ENCODE results near the gene OVOL3. TPM values are rescaled to one million over a fixed set of nuclear protein-coding genes. Genes with fewer than 3 reads are reported as not detected.

OVOL3 gene
- total and polyA plus RNA-seq, 2 experiments from 2014 or later = not detected

- Histone ChIP-seq H3K79me2 (ENCODE audit: insufficient read depth) (peaks cover 20% of the 10 kb centered on the region), H3K36me3 (ENCODE audit: low read depth) (no peaks in the 10 kb centered on the region), H3K9ac (peak overlapping the region; percentile 66), H3K4me1 (ENCODE audit: insufficient read depth) (peaks cover 25% of the 10 kb centered on the region), H3K9me3 (ENCODE audit: low read depth) (no peaks in the 10 kb centered on the region), H3F3A (ENCODE audit: insufficient read depth) (no peaks in the 10 kb centered on the region), H4K20me1 (ENCODE audit: insufficient read depth) (peaks cover 7% of the 10 kb centered on the region; the same call in 1 of the 2 replicates), H3K4me3 (0 out of 2 replicates have a peak overlapping the region, but pooled peaks have one; percentile 9), H3K27me3 (replicated peaks; ENCODE audit: insufficient read depth) (no peaks in the 10 kb centered on the region), H3K9me2 (ENCODE audit: insufficient read depth) (no peaks in the 10 kb centered on the region), H3K4me2 (ENCODE audit: unreplicated experiment) (peak overlapping the region; percentile 47), H3K27ac (peak overlapping the region; percentile 66), H2AFZ (peak overlapping the region; percentile 66)
- WGBS, 2 experiments (ENCODE audit: low coverage in 1 of 2, low lambda C conversion rate in 2 of 2, missing lambda C conversion rate in 2 of 2) = 53 to 55% methylated on average over 11 to 12 of the region's 12 CpGs
- in situ Hi-C loops (cut with MboI) = no loop called here
- TF ChIP-seq EZH2 (IDR thresholded peaks at IDR 0.05; ENCODE audit: insufficient read depth, poor library complexity, severe bottlenecking) (no peak), EZH2phosphoT487 (IDR thresholded peaks at IDR 0.05; ENCODE audit: insufficient read depth, low read depth) (no peak)
- DNase-seq = peak; percentile 89
Measured at GRCh38 chr19:36136964-36137686, 26.2 kb downstream of the OVOL3 start.

DNA sequence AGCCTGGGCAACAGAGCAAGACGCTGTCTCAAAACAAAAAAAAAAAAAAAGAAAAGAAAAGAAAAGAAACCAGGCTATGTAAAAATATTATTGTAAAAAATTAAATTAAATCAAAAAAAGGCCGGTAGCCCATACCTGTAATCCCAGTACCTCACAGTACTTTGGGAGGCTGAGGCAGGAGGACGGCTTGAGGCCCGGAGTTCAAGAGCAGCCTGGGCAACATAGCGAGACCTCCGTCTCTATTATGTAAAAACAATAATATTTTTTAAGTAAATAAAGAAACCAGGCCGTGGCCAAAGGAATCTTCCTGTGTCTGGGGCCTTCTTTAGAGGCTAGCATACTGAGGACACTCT is 28.2 kb downstream of the OVOL3 start:
- Histone ChIP-seq H3K4me2 (ENCODE audit: unreplicated experiment) (peak overlapping the region; percentile 90), H3K4me1 (ENCODE audit: insufficient read depth) (peaks cover 22% of the 10 kb centered on the region), H3F3A (ENCODE audit: insufficient read depth) (no peaks in the 10 kb centered on the region), H3K79me2 (ENCODE audit: insufficient read depth) (peaks cover 33% of the 10 kb centered on the region), H3K27ac (peak overlapping the region; percentile 93), H4K20me1 (ENCODE audit: insufficient read depth) (peaks cover 7% of the 10 kb centered on the region; the same call in 1 of the 2 replicates), H3K9me2 (ENCODE audit: insufficient read depth) (no peaks in the 10 kb centered on the region), H3K36me3 (ENCODE audit: low read depth) (peaks cover 13% of the 10 kb centered on the region), H3K4me3 (peak overlapping the region; percentile 97), H3K9ac (peak overlapping the region; percentile 97), H2AFZ (peak overlapping the region; percentile 95), H3K9me3 (ENCODE audit: low read depth) (no peaks in the 10 kb centered on the region), H3K27me3 (replicated peaks; ENCODE audit: insufficient read depth) (no peaks in the 10 kb centered on the region)
- DNase-seq = no peak
- no peak for TF ChIP-seq EZH2phosphoT487 (IDR thresholded peaks at IDR 0.05; ENCODE audit: insufficient read depth, low read depth)
- no peak for TF ChIP-seq EZH2 (IDR thresholded peaks at IDR 0.05; ENCODE audit: insufficient read depth, poor library complexity, severe bottlenecking)
- WGBS, 2 experiments (ENCODE audit: low coverage in 1 of 2, low lambda C conversion rate in 2 of 2, missing lambda C conversion rate in 2 of 2) = 53 to 62% methylated on average over 7 of the region's 7 CpGs
- in situ Hi-C loops (cut with MboI) = no loop called here

DNA sequence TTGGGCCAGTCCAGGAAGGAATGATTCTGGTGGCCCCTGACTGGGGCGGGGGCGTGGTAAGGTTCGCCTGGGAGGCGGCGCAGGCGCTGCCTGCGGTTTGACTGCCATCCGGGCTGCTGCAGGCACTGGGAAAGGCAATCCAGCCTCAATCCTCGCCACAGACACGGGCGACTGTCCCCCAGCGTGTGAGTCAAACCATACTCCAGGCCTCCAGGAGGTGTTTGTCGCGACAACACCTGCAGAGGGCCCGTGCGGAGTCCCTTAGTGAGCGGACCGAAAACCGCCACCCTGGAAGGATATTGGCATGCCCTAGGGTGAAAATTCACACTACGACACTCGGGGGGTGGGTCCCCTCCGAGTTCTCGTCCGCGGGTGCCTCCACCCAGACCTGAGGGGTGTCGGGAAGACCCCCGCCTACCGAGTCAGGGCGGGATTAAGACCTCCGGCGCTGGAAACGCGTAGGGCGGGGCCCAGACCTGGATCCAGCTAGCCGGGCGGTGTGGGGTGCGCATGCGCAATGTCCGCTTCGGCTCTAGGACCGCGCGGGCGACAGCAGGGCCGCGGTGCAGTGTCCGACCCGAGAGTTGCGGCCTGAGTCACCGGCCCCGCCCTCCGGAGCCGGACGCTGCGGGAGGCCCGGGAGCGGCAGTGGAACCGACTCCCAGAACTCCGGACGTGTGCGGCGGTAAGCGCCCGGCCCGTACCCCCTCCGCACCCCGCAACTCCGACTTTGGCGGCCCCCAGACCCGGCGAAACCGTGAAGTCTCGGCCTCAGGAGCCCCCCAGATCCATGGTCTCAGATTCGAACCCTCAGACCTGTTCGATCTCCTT is 28.7 kb downstream of the OVOL3 start, which contains the start of gene CAPNS1:
Gene CAPNS1, plus strand, starts transcription at position 594 of the 831 bp plus-strand sequence. CDS start 946 bp downstream, outside the sequence.
- WGBS, 2 experiments (ENCODE audit: low coverage in 1 of 2, low lambda C conversion rate in 2 of 2, missing lambda C conversion rate in 2 of 2) = 1% methylated on average over 42 to 74 of the region's 75 CpGs
- peak within 1 kb of the TSS; percentile 95 for H2AFZ ChIP-seq

GRCh38 chr19:36140304-36141038 is 29.5 kb downstream of the OVOL3 start:
- Histone ChIP-seq H3K9me3 (ENCODE audit: low read depth) (no peaks in the 10 kb centered on the region), H3K9me2 (ENCODE audit: insufficient read depth) (no peaks in the 10 kb centered on the region), H3K79me2 (ENCODE audit: insufficient read depth) (peaks cover 47% of the 10 kb centered on the region), H2AFZ (peak overlapping the region; percentile 57), H4K20me1 (ENCODE audit: insufficient read depth) (peaks cover 7% of the 10 kb centered on the region; the same call in 1 of the 2 replicates), H3K4me2 (ENCODE audit: unreplicated experiment) (peak overlapping the region; percentile 86), H3F3A (ENCODE audit: insufficient read depth) (0 out of 2 replicates have a peak, but pooled peaks cover 3% of the 10 kb centered on the region), H3K27me3 (replicated peaks; ENCODE audit: insufficient read depth) (no peaks in the 10 kb centered on the region), H3K36me3 (ENCODE audit: low read depth) (peaks cover 22% of the 10 kb centered on the region), H3K4me3 (peak overlapping the region; percentile 97), H3K27ac (peak overlapping the region; percentile 93), H3K4me1 (ENCODE audit: insufficient read depth) (peaks cover 22% of the 10 kb centered on the region), H3K9ac (peak overlapping the region; percentile 97)
- 2% methylated on average over 17 to 31 of the region's 31 CpGs for WGBS, 2 experiments (ENCODE audit: low coverage in 1 of 2, low lambda C conversion rate in 2 of 2, missing lambda C conversion rate in 2 of 2)
- no peak for TF ChIP-seq EZH2 (IDR thresholded peaks at IDR 0.05; ENCODE audit: insufficient read depth, poor library complexity, severe bottlenecking)
- no peak for TF ChIP-seq EZH2phosphoT487 (IDR thresholded peaks at IDR 0.05; ENCODE audit: insufficient read depth, low read depth)
- in situ Hi-C loops (cut with MboI) = no loop called here
- DNase-seq = peak; percentile 70

More for the DNA sequence above, 28.7 kb downstream of the OVOL3 start, which contains the start of gene CAPNS1:
- no peaks in the 10 kb centered on the region for H3K9me3 ChIP-seq (ENCODE audit: low read depth)
- peaks cover 22% of the 10 kb centered on the region for H3K4me1 ChIP-seq (ENCODE audit: insufficient read depth)
- H3K4me2 ChIP-seq (ENCODE audit: unreplicated experiment) = peak within 1 kb of the TSS; percentile 90
- peak within 1 kb of the TSS; percentile 97 for H3K9ac ChIP-seq
- H3K9me2 ChIP-seq (ENCODE audit: insufficient read depth) = no peaks in the 10 kb centered on the region
- in situ Hi-C loops (cut with MboI) = no loop called here
- H3K27me3 ChIP-seq (replicated peaks; ENCODE audit: insufficient read depth) = no peaks in the 10 kb centered on the region
- peak within 1 kb of the TSS; percentile 97 for H3K4me3 ChIP-seq
- H3K79me2 ChIP-seq (ENCODE audit: insufficient read depth) = peaks cover 39% of the 10 kb centered on the region
- no peak for TF ChIP-seq EZH2phosphoT487 (IDR thresholded peaks at IDR 0.05; ENCODE audit: insufficient read depth, low read depth)
- TF ChIP-seq EZH2 (IDR thresholded peaks at IDR 0.05; ENCODE audit: insufficient read depth, poor library complexity, severe bottlenecking) = no peak
- no peaks in the 10 kb centered on the region for H3F3A ChIP-seq (ENCODE audit: insufficient read depth)
- peak within 1 kb of the TSS; percentile 93 for H3K27ac ChIP-seq
- H4K20me1 ChIP-seq (ENCODE audit: insufficient read depth) = peaks cover 7% of the 10 kb centered on the region; the same call in 1 of the 2 replicates
- H3K36me3 ChIP-seq (ENCODE audit: low read depth) = peaks cover 16% of the 10 kb centered on the region
- peak; percentile 99 for DNase-seq
